Chondrocyte (in vitro differentiated cells): Measurements from ENCODE around the gene KIAA2012. TPM values are rescaled to one million over a fixed set of nuclear protein-coding genes. Genes with fewer than 3 reads are reported as not detected.
A peak's percentile ranks its signal among the peaks of the same experiment; 100 is the strongest.
"Not testable (repeated sequence)": the region's sequence is repeated elsewhere in the genome, so short reads cannot be mapped to it uniquely, and the experiment has no call there.

Experiments used
- DNase-seq: peaks from one replicate; pipeline ENCODE4 v3.0.0; 2021; ENCODE audit warnings: mixed read lengths, low spot score
- H3K27ac Mint-ChIP-seq: one replicate; pipeline ENCODE4 v1.8.0; 2021; ENCODE audit warnings: mild to moderate bottlenecking, moderate library complexity, mixed read lengths; ENCODE audit not compliant: unreplicated experiment
- H3K27me3 Mint-ChIP-seq: 2 replicates; pipeline ENCODE4 v1.8.0; 2021; ENCODE audit warnings: low read depth, mixed read lengths
- H3K36me3 Mint-ChIP-seq: 2 replicates; pipeline ENCODE4 v1.8.0; 2021; ENCODE audit warnings: low read depth, mixed read lengths
- H3K4me1 Mint-ChIP-seq: 2 replicates; pipeline ENCODE4 v1.8.0; 2021; ENCODE audit warnings: low read depth, mild to moderate bottlenecking, mixed read lengths
- H3K4me3 Mint-ChIP-seq: one replicate; pipeline ENCODE4 v1.8.0; 2021; ENCODE audit warnings: mild to moderate bottlenecking, moderate library complexity, mixed read lengths; ENCODE audit not compliant: unreplicated experiment
- H3K9me3 Mint-ChIP-seq: 2 replicates; pipeline ENCODE4 v1.8.0; 2021; ENCODE audit warnings: low read depth, mixed read lengths
- CTCF ChIP-seq: fragments of 200-600 bp; sonication (generic); IDR thresholded peaks from 2 replicates; pipeline ENCODE4 v1.5.0; 2021; ENCODE audit warnings: antibody characterized with exemption, mild to moderate bottlenecking, moderate library complexity
- total RNA-seq: library from RNA; stranded (reverse); gene quantifications from 3 replicates; pipeline ENCODE4 v1.2.1, GENCODE V29; 2021

Gene KIAA2012
- total RNA-seq, 1 donor from 2014 or later: not detected

GRCh38 chr2:202208526-202208925 lies 135.5 kb downstream of the KIAA2012 start:
- Mint-ChIP-seq H3K4me1 (no peaks in the 10 kb centered on the region), H3K4me3 (no peak overlapping the region), H3K9me3 (no peaks in the 10 kb centered on the region), H3K36me3 (peaks cover 13% of the 10 kb centered on the region), H3K27ac (no peak overlapping the region), H3K27me3 (no peaks in the 10 kb centered on the region)
- no peak for TF ChIP-seq CTCF
- DNase-seq: no peak

GRCh38 chr2:202215179-202215578 lies 142.1 kb downstream of the KIAA2012 start:
- no peaks in the 10 kb centered on the region for H3K4me1 Mint-ChIP-seq
- no peak overlapping the region for H3K27ac Mint-ChIP-seq
- peaks cover 8% of the 10 kb centered on the region for H3K36me3 Mint-ChIP-seq

GRCh38 chr2:202221873-202222272 lies 148.8 kb downstream of the KIAA2012 start:
- Mint-ChIP-seq H3K4me3 (no peak overlapping the region), H3K9me3 (no peaks in the 10 kb centered on the region), H3K36me3 (peaks cover 11% of the 10 kb centered on the region), H3K27ac (peak overlapping the region; percentile 74), H3K4me1 (peaks cover 11% of the 10 kb centered on the region), H3K27me3 (no peaks in the 10 kb centered on the region)
- no peak for TF ChIP-seq CTCF
- DNase-seq: no peak

More at GRCh38 chr2:202215179-202215578, 142.1 kb downstream of the KIAA2012 start:
- Mint-ChIP-seq H3K9me3 (no peaks in the 10 kb centered on the region), H3K4me3 (no peak overlapping the region), H3K27me3 (no peaks in the 10 kb centered on the region)
- no peak for TF ChIP-seq CTCF
- no peak for DNase-seq

- TF ChIP-seq CTCF: no peak
- Mint-ChIP-seq H3K9me3 (no peaks in the 10 kb centered on the region), H3K27ac (peak overlapping the region; percentile 96), H3K4me1 (peaks cover 23% of the 10 kb centered on the region), H3K27me3 (no peaks in the 10 kb centered on the region), H3K4me3 (peak overlapping the region; percentile 91), H3K36me3 (no peaks in the 10 kb centered on the region)
- DNase-seq: no peak
These were observed 164.8 kb downstream of the KIAA2012 start for GRCh38 chr2:202237787-202238233.

- H3K27ac Mint-ChIP-seq: peak within 1 kb of the TSS; percentile 97
- TF ChIP-seq CTCF: no peak
- peak within 1 kb of the TSS; percentile 91 for H3K4me3 Mint-ChIP-seq
- no peaks in the 10 kb centered on the region for H3K27me3 Mint-ChIP-seq
- DNase-seq: peak; percentile 91
- H3K36me3 Mint-ChIP-seq: no peaks in the 10 kb centered on the region
- H3K9me3 Mint-ChIP-seq: no peaks in the 10 kb centered on the region
- H3K4me1 Mint-ChIP-seq: peaks cover 23% of the 10 kb centered on the region
These were observed 165.5 kb downstream of the KIAA2012 start, which contains the start of gene SUMO1 for GRCh38 chr2:202238234-202239197. Gene SUMO1, minus strand, starts transcription at chr2:202238597. Its CDS starts 146 bp downstream, at chr2:202238451.

GRCh38 chr2:202247710-202248109 lies 174.7 kb downstream of the KIAA2012 start:
- H3K27ac Mint-ChIP-seq, H3K27me3 Mint-ChIP-seq, DNase-seq, H3K4me1 Mint-ChIP-seq, H3K9me3 Mint-ChIP-seq, H3K36me3 Mint-ChIP-seq, H3K4me3 Mint-ChIP-seq: not testable (repeated sequence)
